PFSK-1 (cell line): ENCODE results near the gene THRB.

Experiments used
- FOXP2 ChIP-seq: optimal IDR thresholded peaks from 2 replicates; pipeline ENCODE3; 2011; ENCODE audit warnings: borderline replicate concordance, control low read depth, inconsistent platforms; ENCODE audit not compliant: insufficient read depth; ENCODE audit errors: extremely low read length, extremely low read depth
- POLR2AphosphoS5 ChIP-seq: IDR thresholded peaks from 2 replicates; pipeline ENCODE4 v1.6.1; 2012; ENCODE audit warnings: low read depth, mild to moderate bottlenecking, control low read depth, low read length, moderate library complexity
- SIN3A ChIP-seq: IDR thresholded peaks from 2 replicates; pipeline ENCODE4 v1.6.1; 2012; ENCODE audit warnings: mild to moderate bottlenecking, low read length, moderate library complexity, borderline replicate concordance; ENCODE audit not compliant: insufficient read depth
- TAF1 ChIP-seq: IDR thresholded peaks from 2 replicates; pipeline ENCODE4 v1.6.1; 2012; ENCODE audit warnings: low read length, control low read depth, borderline replicate concordance; ENCODE audit not compliant: insufficient read depth
- TF ChIP-seq, protein P1 (sequence below), 2 experiments: IDR thresholded peaks; 2 replicates each; pipeline versions ENCODE4 v1.6.1 to v1.8.0; 2011 to 2012; ENCODE audit warnings: low read depth in 2 of 2, low read length in 2 of 2, control low read depth in 1 of 2, inconsistent platforms in 1 of 2, mild to moderate bottlenecking in 1 of 2, moderate library complexity in 1 of 2; ENCODE audit not compliant: insufficient read depth in 1 of 2

Gene THRB

DNA sequence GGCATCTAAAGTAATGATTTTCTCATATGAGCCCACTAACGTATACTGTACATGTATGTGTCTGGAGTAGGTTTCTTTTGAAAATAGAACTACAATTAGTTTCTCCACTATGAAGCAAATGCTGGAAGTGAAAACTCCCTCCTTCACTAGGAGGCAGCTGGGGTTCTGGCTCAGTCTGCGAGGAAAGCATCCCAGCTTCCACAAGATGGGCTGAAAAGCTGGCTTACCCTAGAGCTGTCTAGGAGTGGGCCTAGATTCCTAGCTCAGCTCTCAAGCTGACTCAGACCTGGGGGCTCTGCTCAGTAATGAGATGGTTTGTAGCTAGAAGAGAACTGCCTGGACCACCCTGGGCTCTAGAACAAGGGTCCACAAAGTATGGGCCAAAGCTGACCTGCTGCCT, 268.3 kb downstream of the THRB start:
- TF ChIP-seq POLR2AphosphoS5, result no peak
- TF ChIP-seq SIN3A, result no peak
- no peak for TF ChIP-seq TAF1
- no peak for TF ChIP-seq FOXP2
- TF ChIP-seq, protein P1, sequence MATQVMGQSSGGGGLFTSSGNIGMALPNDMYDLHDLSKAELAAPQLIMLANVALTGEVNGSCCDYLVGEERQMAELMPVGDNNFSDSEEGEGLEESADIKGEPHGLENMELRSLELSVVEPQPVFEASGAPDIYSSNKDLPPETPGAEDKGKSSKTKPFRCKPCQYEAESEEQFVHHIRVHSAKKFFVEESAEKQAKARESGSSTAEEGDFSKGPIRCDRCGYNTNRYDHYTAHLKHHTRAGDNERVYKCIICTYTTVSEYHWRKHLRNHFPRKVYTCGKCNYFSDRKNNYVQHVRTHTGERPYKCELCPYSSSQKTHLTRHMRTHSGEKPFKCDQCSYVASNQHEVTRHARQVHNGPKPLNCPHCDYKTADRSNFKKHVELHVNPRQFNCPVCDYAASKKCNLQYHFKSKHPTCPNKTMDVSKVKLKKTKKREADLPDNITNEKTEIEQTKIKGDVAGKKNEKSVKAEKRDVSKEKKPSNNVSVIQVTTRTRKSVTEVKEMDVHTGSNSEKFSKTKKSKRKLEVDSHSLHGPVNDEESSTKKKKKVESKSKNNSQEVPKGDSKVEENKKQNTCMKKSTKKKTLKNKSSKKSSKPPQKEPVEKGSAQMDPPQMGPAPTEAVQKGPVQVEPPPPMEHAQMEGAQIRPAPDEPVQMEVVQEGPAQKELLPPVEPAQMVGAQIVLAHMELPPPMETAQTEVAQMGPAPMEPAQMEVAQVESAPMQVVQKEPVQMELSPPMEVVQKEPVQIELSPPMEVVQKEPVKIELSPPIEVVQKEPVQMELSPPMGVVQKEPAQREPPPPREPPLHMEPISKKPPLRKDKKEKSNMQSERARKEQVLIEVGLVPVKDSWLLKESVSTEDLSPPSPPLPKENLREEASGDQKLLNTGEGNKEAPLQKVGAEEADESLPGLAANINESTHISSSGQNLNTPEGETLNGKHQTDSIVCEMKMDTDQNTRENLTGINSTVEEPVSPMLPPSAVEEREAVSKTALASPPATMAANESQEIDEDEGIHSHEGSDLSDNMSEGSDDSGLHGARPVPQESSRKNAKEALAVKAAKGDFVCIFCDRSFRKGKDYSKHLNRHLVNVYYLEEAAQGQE (IDR thresholded peaks at IDR 0.05; ENCODE audit: insufficient read depth in 1 of 2, low read depth in 2 of 2, low read length in 2 of 2), result no peak

DNA sequence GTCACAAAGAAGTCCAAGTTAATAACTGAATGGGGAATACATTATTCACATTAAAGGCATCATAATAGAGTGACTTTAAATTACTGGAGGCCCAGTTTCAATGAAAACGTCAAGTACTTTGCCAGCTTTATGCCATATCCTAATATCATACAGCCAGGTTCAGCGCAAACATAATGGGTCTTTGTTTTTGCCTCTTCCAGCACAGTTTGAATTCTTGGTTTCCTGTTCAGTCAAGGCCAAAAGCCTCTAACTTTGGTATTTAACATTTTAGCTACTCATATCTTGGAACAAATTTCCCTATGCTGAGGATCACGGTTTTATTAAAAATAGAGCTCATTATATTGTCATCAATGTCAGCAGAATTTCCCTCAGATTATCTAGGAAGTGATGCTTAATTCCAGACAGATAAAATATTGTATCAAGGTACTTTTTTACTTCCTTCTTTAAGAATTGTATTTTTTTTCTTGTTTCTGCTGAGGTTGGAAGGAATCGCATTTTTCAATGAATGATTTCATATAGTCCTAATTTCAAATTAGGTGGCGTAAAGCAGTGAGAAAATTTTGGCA, 269.2 kb downstream of the THRB start:
- TF ChIP-seq FOXP2, result no peak
- no peak for TF ChIP-seq SIN3A

DNA sequence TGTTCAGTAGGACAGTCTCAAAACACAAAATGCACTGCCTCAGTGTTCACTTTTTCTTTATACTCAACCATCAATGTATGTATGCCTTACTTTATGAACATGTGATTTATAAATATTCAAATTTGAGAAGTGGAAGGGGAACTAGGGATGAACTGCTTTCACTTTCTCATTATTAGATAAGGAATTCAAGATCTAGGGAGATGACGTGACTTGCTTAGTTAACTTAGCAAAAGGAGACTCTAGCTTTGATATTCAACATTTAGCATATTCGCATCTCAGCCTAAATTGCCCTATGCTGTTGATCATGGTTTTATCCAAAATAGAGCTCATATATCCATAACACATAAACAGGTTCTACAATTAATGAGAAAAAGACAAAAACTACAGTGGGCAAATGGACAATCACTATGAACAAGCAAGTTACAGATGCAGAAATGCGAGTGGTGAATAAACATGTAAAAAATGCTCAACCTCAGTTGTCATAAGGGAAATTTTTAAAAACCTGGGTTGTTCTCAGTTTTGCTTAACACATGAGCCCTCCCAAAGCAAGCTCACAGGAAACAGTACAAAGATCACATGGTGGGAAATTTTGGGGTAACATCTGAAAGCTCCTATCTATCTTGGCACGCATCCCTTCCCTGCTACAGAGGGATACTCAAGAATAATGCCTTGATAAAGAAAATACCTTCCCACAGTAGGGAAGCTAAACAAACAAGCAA, 269.8 kb downstream of the THRB start:
- TF ChIP-seq SIN3A (no peak), POLR2AphosphoS5 (no peak), TAF1 (no peak), FOXP2 (no peak)
- TF ChIP-seq, protein P1 (IDR thresholded peaks at IDR 0.05; ENCODE audit: insufficient read depth in 1 of 2, low read depth in 2 of 2, low read length in 2 of 2), result no peak

DNA sequence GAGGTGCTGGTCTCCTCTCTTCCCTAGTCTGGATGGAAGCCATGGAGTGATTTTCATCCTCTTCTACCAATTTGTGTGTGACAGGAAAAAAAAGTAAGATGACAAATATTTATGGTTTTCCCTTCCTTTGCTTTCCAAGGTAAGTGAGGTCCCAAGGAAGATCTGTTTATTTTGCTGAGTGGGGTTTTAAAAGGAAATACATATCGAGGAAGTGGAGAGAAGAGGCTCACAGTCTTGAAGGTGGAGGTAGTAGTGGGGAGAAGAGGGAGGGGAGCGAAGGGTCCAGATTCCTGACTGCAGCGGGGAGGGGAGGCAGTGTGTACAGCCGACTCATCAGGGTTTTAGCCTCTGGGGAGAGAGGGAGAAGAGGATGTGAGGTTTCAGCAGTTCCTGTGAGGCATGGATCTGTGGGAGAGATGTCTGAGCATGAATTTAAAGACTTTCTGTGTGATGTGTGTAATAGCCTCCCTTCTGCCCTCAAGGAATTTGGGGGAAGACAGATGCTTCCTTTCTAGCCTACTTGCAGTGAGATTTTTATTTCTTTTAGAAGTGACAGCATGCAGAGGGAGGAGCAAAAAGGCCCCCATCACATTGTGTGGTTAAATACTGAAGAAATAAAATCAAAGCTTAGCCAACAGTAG, 272.4 kb downstream of the THRB start:
- no peak for TF ChIP-seq SIN3A
- TF ChIP-seq, protein P1 (IDR thresholded peaks at IDR 0.05; ENCODE audit: insufficient read depth in 1 of 2, low read depth in 2 of 2, low read length in 2 of 2), result no peak
- TF ChIP-seq TAF1, result no peak
- TF ChIP-seq FOXP2, result no peak
- TF ChIP-seq POLR2AphosphoS5, result no peak

DNA sequence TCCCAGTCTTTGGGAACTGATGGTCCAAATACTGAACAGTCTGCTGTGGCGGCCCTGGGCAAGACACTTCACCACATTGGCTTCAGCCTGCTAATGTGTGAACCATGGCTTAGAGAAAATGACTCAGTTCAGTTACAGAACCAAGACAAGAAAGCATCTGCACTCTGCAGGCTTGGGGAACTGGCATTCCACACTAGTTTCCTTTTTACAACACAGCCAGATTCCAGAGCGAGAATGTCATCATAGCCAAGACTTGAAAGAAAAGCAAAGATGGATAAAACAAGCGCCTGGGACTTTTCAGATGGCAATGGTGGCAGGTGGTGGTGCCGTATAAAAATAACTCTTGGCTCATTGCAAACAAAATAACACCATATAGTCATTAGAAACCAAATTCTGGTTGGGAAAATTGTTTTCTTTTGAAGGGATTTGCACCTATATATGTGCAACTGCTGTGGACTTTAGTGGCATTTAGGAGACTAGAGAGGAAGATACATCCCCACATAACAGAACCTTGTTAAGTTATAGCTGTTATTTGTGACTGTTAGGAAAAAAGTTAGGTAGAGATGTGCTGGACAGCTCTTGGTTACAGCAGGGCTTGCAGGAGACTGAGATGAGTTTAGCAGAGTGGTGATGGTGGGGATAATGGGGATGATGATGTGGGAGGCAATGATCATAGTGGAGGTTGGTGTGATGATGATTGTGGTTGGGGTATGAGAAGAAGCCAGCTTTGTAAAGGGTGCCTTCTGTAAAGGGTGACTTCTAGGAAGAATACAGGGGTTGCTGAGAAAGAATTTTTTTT, 273.6 kb downstream of the THRB start:
- TF ChIP-seq, protein P1 (IDR thresholded peaks at IDR 0.05; ENCODE audit: insufficient read depth in 1 of 2, low read depth in 2 of 2, low read length in 2 of 2), result peak; percentile 53 to 88; a peak in 3 of 4 replicates
- TF ChIP-seq SIN3A, result no peak
